ENCODE results near the gene CCDC141.

DNA sequence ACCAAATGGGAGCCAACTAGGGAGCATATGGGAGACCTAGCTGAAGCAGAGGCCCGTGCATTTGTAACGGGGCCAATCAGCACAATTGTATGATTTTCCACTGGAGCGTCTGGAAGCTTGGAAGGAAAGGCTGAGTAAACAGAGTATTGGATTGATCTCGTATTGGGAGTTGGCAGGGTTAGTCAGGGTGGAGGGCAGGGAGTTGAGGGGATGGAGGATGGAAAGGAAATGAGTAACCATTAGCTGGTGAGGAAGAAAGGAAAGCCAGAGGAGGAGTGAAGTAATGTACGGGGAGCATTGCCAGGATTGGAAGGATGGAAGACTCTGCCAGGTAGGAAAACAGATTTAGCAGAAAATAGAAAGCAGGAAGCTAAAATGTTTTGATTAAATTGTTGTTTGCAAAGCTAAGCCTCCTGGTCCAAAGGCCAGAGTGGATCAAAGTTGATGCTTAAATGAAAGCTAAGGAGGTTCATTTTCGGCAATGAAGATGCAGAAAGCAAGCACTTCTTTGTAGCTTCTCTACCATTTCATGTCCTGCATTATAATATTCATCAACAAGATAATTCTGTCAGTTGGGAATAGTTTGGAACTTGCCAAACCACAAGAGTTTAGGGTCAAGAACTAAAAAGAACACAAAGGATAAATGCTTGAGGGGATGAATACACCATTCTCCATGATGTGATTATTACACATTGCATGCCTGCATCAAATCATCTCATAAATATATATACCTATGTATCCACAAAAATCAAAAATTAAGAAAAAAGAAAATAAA lies 167.1 kb downstream of the CCDC141 start:
- TF ChIP-seq, protein P1, sequence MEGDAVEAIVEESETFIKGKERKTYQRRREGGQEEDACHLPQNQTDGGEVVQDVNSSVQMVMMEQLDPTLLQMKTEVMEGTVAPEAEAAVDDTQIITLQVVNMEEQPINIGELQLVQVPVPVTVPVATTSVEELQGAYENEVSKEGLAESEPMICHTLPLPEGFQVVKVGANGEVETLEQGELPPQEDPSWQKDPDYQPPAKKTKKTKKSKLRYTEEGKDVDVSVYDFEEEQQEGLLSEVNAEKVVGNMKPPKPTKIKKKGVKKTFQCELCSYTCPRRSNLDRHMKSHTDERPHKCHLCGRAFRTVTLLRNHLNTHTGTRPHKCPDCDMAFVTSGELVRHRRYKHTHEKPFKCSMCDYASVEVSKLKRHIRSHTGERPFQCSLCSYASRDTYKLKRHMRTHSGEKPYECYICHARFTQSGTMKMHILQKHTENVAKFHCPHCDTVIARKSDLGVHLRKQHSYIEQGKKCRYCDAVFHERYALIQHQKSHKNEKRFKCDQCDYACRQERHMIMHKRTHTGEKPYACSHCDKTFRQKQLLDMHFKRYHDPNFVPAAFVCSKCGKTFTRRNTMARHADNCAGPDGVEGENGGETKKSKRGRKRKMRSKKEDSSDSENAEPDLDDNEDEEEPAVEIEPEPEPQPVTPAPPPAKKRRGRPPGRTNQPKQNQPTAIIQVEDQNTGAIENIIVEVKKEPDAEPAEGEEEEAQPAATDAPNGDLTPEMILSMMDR (IDR thresholded peaks at IDR 0.05; ENCODE audit: poor library complexity) = no peak
- no peak for TF ChIP-seq EZH2phosphoT487 (IDR thresholded peaks at IDR 0.05; ENCODE audit: low read depth, severe bottlenecking, unreplicated experiment)

Measured in hepatocyte (in vitro differentiated cells).